Measurements from ENCODE around the gene BCL7C. TPM values are rescaled to one million over a fixed set of nuclear protein-coding genes. Genes with fewer than 3 reads are reported as not detected.

BCL7C gene
- total and polyA plus RNA-seq, 2 of the 8 experiments (the other 6 are each of a cell fraction or from before 2014, with no cell fraction given): 8.6 to 17.2 TPM

DNA sequence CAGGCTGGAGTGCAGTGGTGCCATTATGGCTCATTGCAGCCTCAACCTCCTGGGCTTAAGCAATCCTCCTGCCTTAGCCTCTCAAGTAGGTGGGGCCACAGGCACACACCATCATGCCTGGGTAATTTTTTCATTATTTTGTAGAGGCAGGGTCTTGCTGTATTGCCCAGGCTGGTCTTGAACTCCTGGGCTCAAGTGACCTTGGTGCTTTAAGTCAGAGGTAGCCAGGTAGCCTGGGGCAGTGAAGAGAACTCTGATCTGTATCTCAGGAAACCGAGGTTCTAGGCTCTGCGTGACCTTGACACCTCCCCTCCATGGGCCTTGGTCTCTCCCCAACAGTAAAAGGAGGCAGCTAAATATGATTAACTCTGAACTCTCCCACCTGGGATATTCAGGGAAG lies 5.9 kb upstream of the BCL7C start:
- H2AK5ac ChIP-seq (ENCODE audit: low read depth, low read length): no peak overlapping the region
- no peak overlapping the region for H2BK15ac ChIP-seq (ENCODE audit: low read length)
- no peaks in the 10 kb centered on the region for H3K9me3 ChIP-seq (ENCODE audit: insufficient read depth in 2 of 2, low read depth in 1 of 2, low read length in 1 of 2)
- WGBS, 2 experiments (ENCODE audit: extremely low coverage in 1 of 2, insufficient coverage in 1 of 2, insufficient read length in 1 of 2, insufficient replicate concordance in 2 of 2, low coverage in 1 of 2, low lambda C conversion rate in 2 of 2, missing lambda C conversion rate in 1 of 2): 85% methylated on average over 2 of the region's 2 CpGs; no CpG with 5 or more reads in 1 of the 2 experiments
- no peak for DNase-seq (ENCODE audit: low read depth in 1 of 2, low spot score in 2 of 2)
- no peak overlapping the region for H3K4ac ChIP-seq (replicated peaks; ENCODE audit: insufficient read length, low read depth, low read length)
- H4K20me1 ChIP-seq (replicated peaks in 1 of 2; ENCODE audit: control insufficient read depth in 1 of 2, insufficient read depth in 2 of 2, low read length in 2 of 2): no peaks in the 10 kb centered on the region
- ChIA-PET POLR2A (ENCODE audit: partially characterized antibody) (interaction anchor here (1.3 kb wide), 1 partner anchor 94 kb away, joined by 3 read pairs; no protein-coding TSS in a partner anchor), CTCF (ENCODE audit: partially characterized antibody) (interaction anchor here (1.1 to 6.4 kb wide), 5 partner anchors 18 to 120 kb away, joined by 3 to 69 read pairs (median 7); no protein-coding TSS in a partner anchor)
- no peak overlapping the region for H3K9ac ChIP-seq (replicated peaks in 1 of 4; ENCODE audit: extremely low read depth in 1 of 4, low read depth in 3 of 4, low read length in 3 of 4)
- peaks cover 3 to 12% (median 9%) of the 10 kb centered on the region in 4 experiments for H3K4me1 ChIP-seq (replicated peaks in 1 of 4; ENCODE audit: control insufficient read depth in 3 of 4, insufficient read depth in 4 of 4, low read length in 3 of 4)
- no peak overlapping the region for H2AFZ ChIP-seq (ENCODE audit: low read length)
- H2BK20ac ChIP-seq (ENCODE audit: low read length): no peak overlapping the region
- no peak for FAIRE-seq
- H2BK120ac ChIP-seq (replicated peaks; ENCODE audit: low read depth, low read length): no peak overlapping the region
- H3K36me3 ChIP-seq (ENCODE audit: control insufficient read depth in 2 of 4, insufficient read depth in 4 of 4, low read length in 3 of 4): no peaks in the 10 kb centered on the region
- H2BK12ac ChIP-seq (ENCODE audit: low read depth, low read length): no peak overlapping the region
- peaks cover 7% of the 10 kb centered on the region; the same call in 1 of the 2 replicates for H3K23me2 ChIP-seq (ENCODE audit: low read depth, low read length)
- H3K79me1 ChIP-seq (ENCODE audit: low read depth, low read length): no peaks in the 10 kb centered on the region
- no peak overlapping the region for H4K5ac ChIP-seq (ENCODE audit: insufficient read length, low read depth, low read length)
- H3K14ac ChIP-seq (ENCODE audit: insufficient read length): no peak overlapping the region
- H3K56ac ChIP-seq (replicated peaks; ENCODE audit: insufficient read length, low read depth, low read length): no peak overlapping the region
- no peak overlapping the region for H3K23ac ChIP-seq (ENCODE audit: insufficient read length)
- no peaks in the 10 kb centered on the region for H3K79me2 ChIP-seq (ENCODE audit: control insufficient read depth in 1 of 2, insufficient read depth in 2 of 2, low read length in 2 of 2)
- no peak overlapping the region for H3K27ac ChIP-seq (ENCODE audit: low read depth, low read length)
- no peak overlapping the region for H4K91ac ChIP-seq (replicated peaks; ENCODE audit: insufficient read length, low read length)
- H3K27me3 ChIP-seq (replicated peaks in 1 of 4; ENCODE audit: control insufficient read depth in 3 of 4, extremely low read depth in 1 of 4, insufficient read depth in 3 of 4, low read length in 3 of 4): peaks cover 0 to 24% (median 5%) of the 10 kb centered on the region in 4 experiments; a peak in 5 of 7 replicates
- H2BK5ac ChIP-seq (ENCODE audit: low read depth, low read length): no peak overlapping the region
- H3K4me3 ChIP-seq (ENCODE audit: extremely low read depth in 1 of 4, insufficient read depth in 2 of 4, low read depth in 3 of 4, low read length in 4 of 4): no peak overlapping the region
- H3K4me2 ChIP-seq (ENCODE audit: insufficient read depth in 1 of 2, low read depth in 2 of 2, low read length in 2 of 2): no peak overlapping the region
- H4K8ac ChIP-seq (ENCODE audit: extremely low read depth, insufficient read depth, low read length): no peak overlapping the region
- no peak overlapping the region for H3K18ac ChIP-seq (ENCODE audit: extremely low read depth, low read length)
- TF ChIP-seq SRF (IDR thresholded peaks at IDR 0.05; ENCODE audit: low read depth, low read length): no peak
- no peak for TF ChIP-seq TAF1 (IDR thresholded peaks at IDR 0.05; ENCODE audit: low read depth, low read length)
- no peak for TF ChIP-seq TCF12 (IDR thresholded peaks at IDR 0.05; ENCODE audit: low read depth, low read length)
- no peak for TF ChIP-seq RAD21 (IDR thresholded peaks at IDR 0.05 in 1 of 2, conservative IDR thresholded peaks at IDR 0.05 in 1 of 2; ENCODE audit: low read depth in 2 of 2, low read length in 2 of 2)
- TF ChIP-seq PHF8 (conservative IDR thresholded peaks at IDR 0.05; ENCODE audit: low read depth, low read length): no peak
- TF ChIP-seq JUND (IDR thresholded peaks at IDR 0.05; ENCODE audit: low read length): no peak
- TF ChIP-seq GTF2F1 (IDR thresholded peaks at IDR 0.05; ENCODE audit: borderline replicate concordance, low read depth, low read length): no peak
